DOHH2 (cell line): Measurements from ENCODE around the gene APBB1.

Experiments used
- H3F3A ChIP-seq: fragments of 200-600 bp; sonication (generic), shearing (Covaris generic); 2 replicates; pipeline ENCODE4 v1.6.0; 2016; ENCODE audit warnings: antibody characterized with exemption, mild to moderate bottlenecking; ENCODE audit not compliant: control insufficient read depth, insufficient read depth
- H3K27ac ChIP-seq: fragments of 200-600 bp; sonication (generic); 2 replicates; pipeline ENCODE4 v1.5.1; 2014; ENCODE audit warnings: low read depth, mild to moderate bottlenecking, low read length, moderate library complexity
- H3K27me3 ChIP-seq: fragments of 200-600 bp; sonication (generic); 2 replicates; pipeline ENCODE4 v1.6.1; 2014; ENCODE audit warnings: mild to moderate bottlenecking, low read length, mixed read lengths; ENCODE audit not compliant: control insufficient read depth
- H3K36me3 ChIP-seq: fragments of 200-600 bp; sonication (generic); 2 replicates; pipeline ENCODE4 v1.6.1; 2014; ENCODE audit warnings: mild to moderate bottlenecking, low read length, moderate library complexity, mixed read lengths; ENCODE audit not compliant: control insufficient read depth
- H3K4me1 ChIP-seq: fragments of 200-600 bp; sonication (generic); 2 replicates; pipeline ENCODE4 v1.6.1; 2014; ENCODE audit warnings: mild to moderate bottlenecking, low read length, mixed read lengths; ENCODE audit not compliant: control insufficient read depth
- H3K4me2 ChIP-seq: fragments of 200-600 bp; sonication (generic); 2 replicates; pipeline ENCODE4 v1.6.0; 2014; ENCODE audit warnings: mild to moderate bottlenecking, low read length, moderate library complexity
- H3K4me3 ChIP-seq: fragments of 200-600 bp; sonication (generic); 2 replicates; pipeline ENCODE4 v1.5.1; 2014; ENCODE audit warnings: mild to moderate bottlenecking, low read length, mixed read lengths
- H3K79me2 ChIP-seq: fragments of 200-600 bp; sonication (generic); 2 replicates; pipeline ENCODE4 v1.6.1; 2014; ENCODE audit warnings: mild to moderate bottlenecking, low read length, mixed read lengths; ENCODE audit not compliant: control insufficient read depth
- H3K9me2 ChIP-seq: fragments of 200-600 bp; sonication (generic); replicated peaks from 2 replicates; pipeline ENCODE4 v1.6.1; 2014; ENCODE audit warnings: mild to moderate bottlenecking, low read length, mixed read lengths; ENCODE audit not compliant: control insufficient read depth
- H3K9me3 ChIP-seq: fragments of 200-600 bp; sonication (generic); 2 replicates; pipeline ENCODE4 v1.6.1; 2014; ENCODE audit warnings: antibody characterized with exemption, low read length, mixed read lengths; ENCODE audit not compliant: control insufficient read depth, insufficient read depth
- H4K20me1 ChIP-seq: fragments of 200-600 bp; sonication (generic); 2 replicates; pipeline ENCODE4 v1.6.0; 2014; ENCODE audit warnings: low read depth, mild to moderate bottlenecking, antibody characterized with exemption, low read length, moderate library complexity; ENCODE audit not compliant: control insufficient read depth, insufficient read depth
- EZH2phosphoT487 ChIP-seq: fragments of 200-600 bp; sonication (generic); IDR thresholded peaks from 2 replicates; pipeline ENCODE4 v1.6.1; 2017; ENCODE audit warnings: borderline replicate concordance, mild to moderate bottlenecking, antibody characterized with exemption, low read length, moderate library complexity, mixed read lengths
- TF ChIP-seq, protein P1 (sequence below): fragments of 200-600 bp; sonication (generic); IDR thresholded peaks from one replicate; pipeline ENCODE4 v1.5.1; 2014; ENCODE audit warnings: antibody characterized with exemption, mild to moderate bottlenecking, low read depth, low read length; ENCODE audit not compliant: poor library complexity, severe bottlenecking

The APBB1 gene

DNA sequence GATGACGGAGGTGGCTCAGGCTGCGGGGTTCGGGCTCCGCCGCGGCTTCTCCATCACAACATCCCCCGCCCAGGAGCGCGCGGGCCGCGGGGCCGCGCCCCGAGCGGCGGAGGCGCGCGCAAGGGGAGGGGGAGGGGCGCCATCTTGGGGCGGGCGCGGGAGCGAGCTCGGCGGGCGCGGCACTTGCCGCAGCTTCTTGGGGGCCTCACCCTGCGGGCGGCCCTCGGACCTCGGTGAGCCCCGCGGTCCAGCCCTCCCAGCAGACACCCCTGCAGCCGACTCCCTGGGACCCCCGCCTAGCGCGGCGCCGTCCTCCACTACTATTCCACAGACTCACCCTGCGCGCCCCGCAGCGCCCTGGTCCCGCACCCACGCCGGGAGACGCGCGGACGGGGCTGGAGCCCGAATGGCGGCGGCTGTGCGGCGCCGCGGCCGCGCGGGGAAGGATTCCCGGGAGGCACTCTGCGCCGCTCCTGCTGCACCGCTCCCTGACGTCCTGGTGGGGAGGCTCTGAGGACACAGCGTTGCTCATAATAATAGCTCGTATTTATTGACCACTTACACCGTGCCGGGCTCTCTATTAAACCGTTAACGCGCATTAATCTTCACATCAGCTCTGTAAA is at the start of gene APBB1:
Gene APBB1 (minus strand): TSS at position 86 of the 623 bp plus-strand sequence. CDS start 7,747 bp downstream, outside the sequence.
- Histone ChIP-seq H3K9me3 (no peaks in the 10 kb centered on the region), H4K20me1 (no peaks in the 10 kb centered on the region), H3F3A (0 out of 2 replicates have a peak, but pooled peaks cover 3% of the 10 kb centered on the region), H3K9me2 (no peaks in the 10 kb centered on the region), H3K27me3 (peaks cover 79% of the 10 kb centered on the region), H3K4me1 (peaks cover 8% of the 10 kb centered on the region), H3K4me2 (peak within 1 kb of the TSS; percentile 87), H3K36me3 (no peaks in the 10 kb centered on the region), H3K27ac (no peak within 1 kb of the TSS), H3K4me3 (peak within 1 kb of the TSS; percentile 85), H3K79me2 (no peaks in the 10 kb centered on the region)
- no peak; the same call in 1 of the 2 replicates for TF ChIP-seq EZH2phosphoT487
- TF ChIP-seq, protein P1, sequence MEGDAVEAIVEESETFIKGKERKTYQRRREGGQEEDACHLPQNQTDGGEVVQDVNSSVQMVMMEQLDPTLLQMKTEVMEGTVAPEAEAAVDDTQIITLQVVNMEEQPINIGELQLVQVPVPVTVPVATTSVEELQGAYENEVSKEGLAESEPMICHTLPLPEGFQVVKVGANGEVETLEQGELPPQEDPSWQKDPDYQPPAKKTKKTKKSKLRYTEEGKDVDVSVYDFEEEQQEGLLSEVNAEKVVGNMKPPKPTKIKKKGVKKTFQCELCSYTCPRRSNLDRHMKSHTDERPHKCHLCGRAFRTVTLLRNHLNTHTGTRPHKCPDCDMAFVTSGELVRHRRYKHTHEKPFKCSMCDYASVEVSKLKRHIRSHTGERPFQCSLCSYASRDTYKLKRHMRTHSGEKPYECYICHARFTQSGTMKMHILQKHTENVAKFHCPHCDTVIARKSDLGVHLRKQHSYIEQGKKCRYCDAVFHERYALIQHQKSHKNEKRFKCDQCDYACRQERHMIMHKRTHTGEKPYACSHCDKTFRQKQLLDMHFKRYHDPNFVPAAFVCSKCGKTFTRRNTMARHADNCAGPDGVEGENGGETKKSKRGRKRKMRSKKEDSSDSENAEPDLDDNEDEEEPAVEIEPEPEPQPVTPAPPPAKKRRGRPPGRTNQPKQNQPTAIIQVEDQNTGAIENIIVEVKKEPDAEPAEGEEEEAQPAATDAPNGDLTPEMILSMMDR, result no peak

DNA sequence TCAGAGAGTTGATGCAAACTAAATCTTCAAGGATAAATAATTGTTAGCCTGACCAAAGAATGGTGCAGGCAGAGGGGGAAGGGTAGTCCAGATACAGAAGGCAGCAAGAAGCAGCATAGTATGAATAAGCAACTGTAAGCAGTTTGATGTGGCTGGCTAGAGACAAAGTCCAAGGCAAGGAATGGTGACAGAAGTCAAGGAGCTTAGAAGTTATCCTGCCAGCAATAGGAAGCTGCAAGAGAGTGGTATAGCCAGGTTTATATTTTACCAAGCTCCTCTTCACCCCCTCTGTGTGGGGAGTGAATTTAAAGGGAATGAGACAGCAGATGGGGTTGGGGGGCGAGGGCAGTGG is 40.2 kb upstream of the APBB1 start:
- Histone ChIP-seq H3K4me2 (no peak overlapping the region), H3F3A (no peaks in the 10 kb centered on the region), H3K36me3 (no peaks in the 10 kb centered on the region), H3K4me1 (no peaks in the 10 kb centered on the region), H3K27me3 (no peaks in the 10 kb centered on the region), H3K79me2 (no peaks in the 10 kb centered on the region), H3K9me2 (no peaks in the 10 kb centered on the region), H3K9me3 (no peaks in the 10 kb centered on the region), H4K20me1 (no peaks in the 10 kb centered on the region; the same call in 1 of the 2 replicates), H3K4me3 (no peak overlapping the region), H3K27ac (no peak overlapping the region)
- no peak for TF ChIP-seq EZH2phosphoT487
- TF ChIP-seq, protein P1, result no peak

DNA sequence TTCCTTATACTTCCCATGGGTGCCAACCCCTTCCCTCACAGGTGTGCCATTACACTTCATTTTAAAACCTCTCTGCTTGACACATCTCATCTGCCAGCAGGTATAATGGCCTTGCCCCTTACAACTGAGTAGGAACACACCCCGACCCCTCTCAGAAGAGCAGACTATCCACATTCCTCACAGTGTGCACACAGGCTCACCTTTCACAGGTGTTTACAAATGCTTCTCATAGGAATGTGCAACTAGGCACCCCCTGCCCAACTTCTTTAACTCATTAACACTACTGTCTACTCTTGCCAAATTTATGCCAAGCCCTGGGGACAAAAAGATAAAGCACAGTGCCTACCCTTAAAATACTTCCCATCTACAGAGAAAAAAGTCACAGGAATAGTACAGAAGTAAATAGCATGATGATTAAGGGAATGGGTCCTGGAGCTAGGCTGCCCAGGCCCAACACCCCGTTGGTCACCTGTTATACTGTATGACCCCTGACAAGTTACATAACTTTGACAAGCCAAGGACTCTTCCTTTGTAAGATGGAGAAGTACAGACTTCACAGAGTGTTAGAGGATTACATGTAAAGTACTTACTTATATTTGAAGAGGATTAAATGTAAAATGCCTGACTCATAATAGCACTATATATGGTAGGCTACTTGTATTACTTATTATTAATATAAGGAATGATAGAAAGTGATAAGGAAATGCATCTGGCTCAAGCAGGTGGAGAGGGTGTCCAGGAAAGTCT is 39.6 kb upstream of the APBB1 start:
- Histone ChIP-seq H3K9me3 (no peaks in the 10 kb centered on the region), H3K9me2 (no peaks in the 10 kb centered on the region), H3K4me2 (no peak overlapping the region), H3F3A (no peaks in the 10 kb centered on the region), H3K27me3 (no peaks in the 10 kb centered on the region), H3K27ac (no peak overlapping the region), H3K4me3 (no peak overlapping the region), H3K36me3 (no peaks in the 10 kb centered on the region), H3K4me1 (no peaks in the 10 kb centered on the region), H3K79me2 (no peaks in the 10 kb centered on the region), H4K20me1 (no peaks in the 10 kb centered on the region; the same call in 1 of the 2 replicates)
- TF ChIP-seq, protein P1, result no peak
- TF ChIP-seq EZH2phosphoT487, result no peak
